Measurements from ENCODE around the gene SRSF6.

GRCh38 chr20:43426172-43426571 is 31.5 kb upstream of the SRSF6 start:
- no peak for TF ChIP-seq TAF1 (IDR thresholded peaks at IDR 0.05; ENCODE audit: borderline replicate concordance, low read depth, low read length)
- TF ChIP-seq POLR2AphosphoS5 (IDR thresholded peaks at IDR 0.05; ENCODE audit: low read depth, low read length), result no peak
- TF ChIP-seq POLR2A (IDR thresholded peaks at IDR 0.05; ENCODE audit: low read depth, low read length), result no peak

Measured in GM12892 (cell line).